NCI-H2029 (cell line): Measurements from ENCODE around the gene BET1.
"Not testable (repeated sequence)": the region's sequence is repeated elsewhere in the genome, so short reads cannot be mapped to it uniquely, and the experiment has no call there.

Source experiments
- DNase-seq: peaks from one replicate; lab custom pipeline; 2025; lab: John Stamatoyannopoulos, UW

BET1 gene

GRCh38 chr7:94004024-94004951, at the start of gene BET1:
BET1 (minus strand) TSS chr7:94004355; CDS start chr7:94004216, 139 bp downstream.
- peak; percentile 94 for DNase-seq

GRCh38 chr7:94053532-94053931, 49.4 kb upstream of the BET1 start:
- no peak for DNase-seq

- no peak for DNase-seq
Observed at GRCh38 chr7:94052398-94053180, 48.4 kb upstream of the BET1 start.

DNA sequence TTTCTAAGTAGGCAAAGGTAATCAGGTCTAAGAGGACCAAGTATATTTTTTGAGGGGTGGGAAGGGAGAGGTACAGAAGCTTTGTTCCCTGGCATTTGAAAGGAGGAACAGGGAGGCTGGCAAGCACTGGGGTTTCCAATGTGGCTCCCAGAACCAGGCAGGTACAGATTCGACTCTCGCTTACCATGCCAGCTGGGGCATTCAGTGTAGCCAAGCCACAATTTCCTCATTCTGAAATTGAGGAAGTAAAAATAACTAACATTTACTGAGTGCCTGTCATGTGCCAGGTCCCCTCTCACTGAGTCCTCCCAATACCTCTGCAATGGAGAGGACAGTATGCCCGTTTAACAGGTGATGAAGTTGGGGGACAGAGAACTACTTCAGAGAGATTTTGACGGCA, 45.9 kb upstream of the BET1 start:
- DNase-seq = no peak

GRCh38 chr7:94049615-94050014, 45.5 kb upstream of the BET1 start:
- no peak for DNase-seq

DNA sequence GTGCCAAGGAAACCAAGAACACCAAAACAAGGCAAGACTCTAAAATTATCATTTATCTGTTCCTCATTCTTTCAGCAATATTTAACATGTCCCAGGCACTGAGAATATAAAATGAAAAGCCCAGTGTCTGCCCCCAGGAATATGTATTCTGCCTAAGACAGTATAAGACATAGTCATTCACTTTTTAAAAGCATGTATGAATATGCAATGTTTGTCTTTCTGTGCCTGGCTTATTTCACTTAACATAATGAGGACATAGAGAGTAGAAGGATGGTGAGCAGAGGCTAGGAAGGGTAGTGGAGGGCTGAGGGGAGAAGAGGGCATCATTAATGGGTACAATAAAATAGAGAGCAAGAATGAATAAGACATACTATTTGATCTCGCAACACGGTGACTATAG, 44.6 kb upstream of the BET1 start:
- DNase-seq = no peak

GRCh38 chr7:94047956-94048355, 43.8 kb upstream of the BET1 start:
- DNase-seq = no peak

GRCh38 chr7:94045581-94045980, 41.4 kb upstream of the BET1 start:
- no peak for DNase-seq

DNA sequence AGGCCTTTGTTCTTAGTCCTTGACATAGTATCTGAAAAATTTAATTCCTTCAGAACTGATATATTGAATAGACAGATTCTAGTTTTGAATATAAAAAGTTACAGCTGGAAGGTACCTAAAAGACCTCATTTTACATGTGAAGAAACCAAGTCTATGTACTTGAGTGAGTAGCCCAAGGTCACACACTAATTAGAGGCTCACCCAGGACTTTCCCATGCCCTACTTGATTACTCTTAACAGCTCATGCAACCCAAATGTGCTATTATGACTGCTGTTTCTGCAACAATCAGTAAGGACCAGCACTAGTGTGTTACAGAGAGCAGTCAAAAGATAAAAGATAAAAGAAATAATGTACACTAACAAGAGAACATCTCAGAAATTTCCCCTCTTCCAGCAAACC, 40.7 kb upstream of the BET1 start:
- DNase-seq = no peak

- no peak for DNase-seq
Observed at GRCh38 chr7:94043299-94043698, 39.1 kb upstream of the BET1 start.

GRCh38 chr7:94042381-94042780, 38.2 kb upstream of the BET1 start:
- DNase-seq = no peak

GRCh38 chr7:94041529-94041928, 37.4 kb upstream of the BET1 start:
- DNase-seq = no peak

DNA sequence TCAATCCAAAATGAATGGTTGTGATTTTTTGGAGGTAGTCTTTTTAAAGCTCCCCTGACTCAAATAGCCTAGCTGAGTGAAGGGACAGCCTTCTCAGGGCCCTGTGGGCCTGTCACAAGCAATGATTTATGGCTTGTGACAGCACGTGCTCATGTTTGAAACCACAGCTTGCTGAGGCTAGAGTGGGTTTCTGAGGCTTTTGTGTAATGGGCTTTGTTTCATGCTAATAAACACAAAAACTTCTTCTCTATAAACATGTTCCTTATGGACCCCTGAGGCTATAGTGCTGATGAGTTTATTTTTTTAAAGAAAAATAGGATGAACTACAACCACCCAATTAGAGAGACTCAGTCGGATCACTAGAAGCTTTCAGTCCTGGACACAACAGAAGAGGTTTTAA, 36.1 kb upstream of the BET1 start:
- no peak for DNase-seq

GRCh38 chr7:94039368-94040035, 35.3 kb upstream of the BET1 start:
- DNase-seq = no peak

DNA sequence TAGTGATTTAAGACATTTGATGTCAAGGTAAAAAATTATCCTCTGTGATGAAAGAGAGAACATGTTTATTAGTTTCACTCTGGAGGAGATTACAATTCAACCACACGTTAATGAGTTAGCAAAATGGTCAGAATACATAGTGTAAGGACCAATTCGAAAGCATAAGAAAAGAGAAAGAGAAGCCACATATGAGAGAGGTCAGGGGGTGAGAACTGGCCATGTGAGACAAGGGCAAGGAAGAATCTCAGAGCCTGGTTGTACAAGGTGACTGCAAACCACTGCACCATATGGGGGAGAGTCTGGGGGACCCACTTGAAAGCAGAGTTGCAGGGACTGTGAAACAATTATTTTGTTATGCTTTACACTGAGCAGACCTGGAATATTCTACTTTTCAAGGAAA, 27.7 kb upstream of the BET1 start:
- DNase-seq = no peak

GRCh38 chr7:94030634-94031033, 26.5 kb upstream of the BET1 start:
- no peak for DNase-seq

- no peak for DNase-seq
Observed at GRCh38 chr7:94029976-94030375, 25.8 kb upstream of the BET1 start.

DNA sequence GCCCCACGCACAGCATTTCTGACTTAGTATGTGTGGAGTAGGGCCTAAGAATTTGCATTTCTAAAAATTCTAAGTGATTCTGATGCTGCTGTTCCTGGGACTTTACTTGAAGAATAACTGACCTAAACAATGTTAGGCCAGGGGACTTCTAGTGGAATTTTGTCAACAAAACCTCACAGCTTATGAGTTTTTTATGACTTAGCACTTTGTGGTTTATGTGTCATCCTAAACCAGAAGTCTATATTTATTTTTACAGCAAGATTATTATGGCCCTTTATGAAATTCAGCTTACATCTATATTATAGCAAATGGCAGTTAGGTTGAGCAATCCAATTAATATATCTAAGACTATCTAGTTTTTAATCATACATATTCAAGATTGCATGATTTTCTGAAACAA, 24.6 kb upstream of the BET1 start:
- DNase-seq = no peak

GRCh38 chr7:94026619-94027018, 22.5 kb upstream of the BET1 start:
- DNase-seq = not testable (repeated sequence)

- no peak for DNase-seq
Observed at GRCh38 chr7:94022550-94022949, 18.4 kb upstream of the BET1 start.

- DNase-seq = no peak
Observed at GRCh38 chr7:94016786-94017185, 12.6 kb upstream of the BET1 start.

- no peak for DNase-seq
Observed at GRCh38 chr7:94015538-94015937, 11.4 kb upstream of the BET1 start.

GRCh38 chr7:94012746-94013145, 8.6 kb upstream of the BET1 start:
- DNase-seq = no peak
